ENCODE results near the gene UGT1A3.

The UGT1A3 gene

GRCh38 chr2:233816334-233816733, 87.5 kb downstream of the UGT1A3 start:
- DNase-seq (ENCODE audit: low read depth in 2 of 2): no peak

- no peak for DNase-seq (ENCODE audit: low read depth in 2 of 2)
Measured at GRCh38 chr2:233816771-233817170, 87.9 kb downstream of the UGT1A3 start.

- no peak for DNase-seq (ENCODE audit: low read depth in 2 of 2)
Measured at GRCh38 chr2:233817361-233817911, 88.6 kb downstream of the UGT1A3 start.

- no peak for DNase-seq (ENCODE audit: low read depth in 2 of 2)
Measured at GRCh38 chr2:233817995-233818638, 89.3 kb downstream of the UGT1A3 start.

GRCh38 chr2:233818639-233819621, 90.1 kb downstream of the UGT1A3 start:
- DNase-seq (ENCODE audit: low read depth in 2 of 2): no peak

GRCh38 chr2:233819884-233820773, 91.3 kb downstream of the UGT1A3 start:
- no peak for DNase-seq (ENCODE audit: low read depth in 2 of 2)

- DNase-seq (ENCODE audit: low read depth in 2 of 2): no peak
Measured at GRCh38 chr2:233820774-233821105, 91.9 kb downstream of the UGT1A3 start.

GRCh38 chr2:233821196-233821595, 92.4 kb downstream of the UGT1A3 start:
- no peak for DNase-seq (ENCODE audit: low read depth in 2 of 2)

- no peak for DNase-seq (ENCODE audit: low read depth in 2 of 2)
Measured at GRCh38 chr2:233821709-233822100, 92.9 kb downstream of the UGT1A3 start.

GRCh38 chr2:233822101-233822771, 93.4 kb downstream of the UGT1A3 start:
- DNase-seq (ENCODE audit: low read depth in 2 of 2): no peak

All from stimulated activated CD8-positive, alpha-beta memory T cell treated with anti-CD3 and anti-CD28 coated beads, Interleukin-7, amount 100 ng/mL, for 4 hours (primary cell).